Measurements from ENCODE around the gene HCN2. TPM values are rescaled to one million over a fixed set of nuclear protein-coding genes. Genes with fewer than 3 reads are reported as not detected.
A peak's percentile ranks its signal among the peaks of the same experiment; 100 is the strongest.

HCN2 gene
- total and polyA plus RNA-seq, 9 of the 15 experiments (the other 6 are each of a cell fraction or from before 2014, with no cell fraction given) = 0.29 to 4.2 (median 0.82) TPM; not detected in 2

DNA sequence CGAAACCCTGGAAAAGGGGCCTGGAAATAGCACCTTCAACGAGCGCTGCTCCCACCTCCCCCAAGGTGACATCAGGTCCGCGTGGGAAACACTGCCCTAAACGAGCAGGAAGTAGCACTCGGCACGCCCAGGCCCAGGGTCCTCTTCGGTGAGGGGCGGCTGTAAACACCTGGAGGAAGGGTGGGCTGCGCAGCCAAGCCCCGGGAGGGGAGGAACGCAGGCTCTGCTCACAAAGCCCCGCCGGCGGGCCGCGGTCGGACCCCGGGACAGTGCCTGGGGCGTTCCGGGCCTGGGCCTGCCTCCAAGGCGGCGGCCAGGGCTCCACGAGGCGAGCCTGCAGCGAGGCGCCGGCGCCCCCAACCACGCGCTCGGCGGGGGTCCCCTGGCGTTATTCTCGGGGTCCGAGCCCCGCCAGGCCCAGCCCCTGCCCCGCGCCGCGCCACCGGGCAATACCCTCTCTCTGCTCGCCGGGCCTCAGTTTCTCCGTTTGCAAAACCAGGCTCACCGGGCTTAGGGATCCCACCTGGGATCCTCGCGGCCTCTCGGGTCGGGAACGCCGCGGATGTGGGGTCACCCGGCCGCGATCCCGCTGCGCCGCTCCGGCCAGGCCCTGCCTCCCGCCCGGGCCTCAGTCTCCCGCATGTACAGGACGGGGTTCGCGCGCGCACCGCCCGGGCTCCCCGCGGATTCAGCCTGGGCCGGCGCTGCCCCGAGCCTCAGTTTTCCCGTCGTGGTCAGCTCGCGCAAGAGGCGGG lies 72.7 kb downstream of the HCN2 start (continued):
- TF ChIP-seq, protein P1, sequence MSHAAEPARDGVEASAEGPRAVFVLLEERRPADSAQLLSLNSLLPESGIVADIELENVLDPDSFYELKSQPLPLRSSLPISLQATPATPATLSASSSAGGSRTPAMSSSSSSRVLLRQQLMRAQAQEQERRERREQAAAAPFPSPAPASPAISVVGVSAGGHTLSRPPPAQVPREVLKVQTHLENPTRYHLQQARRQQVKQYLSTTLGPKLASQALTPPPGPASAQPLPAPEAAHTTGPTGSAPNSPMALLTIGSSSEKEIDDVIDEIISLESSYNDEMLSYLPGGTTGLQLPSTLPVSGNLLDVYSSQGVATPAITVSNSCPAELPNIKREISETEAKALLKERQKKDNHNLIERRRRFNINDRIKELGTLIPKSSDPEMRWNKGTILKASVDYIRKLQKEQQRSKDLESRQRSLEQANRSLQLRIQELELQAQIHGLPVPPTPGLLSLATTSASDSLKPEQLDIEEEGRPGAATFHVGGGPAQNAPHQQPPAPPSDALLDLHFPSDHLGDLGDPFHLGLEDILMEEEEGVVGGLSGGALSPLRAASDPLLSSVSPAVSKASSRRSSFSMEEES (CRISPR knock-in tag; IDR thresholded peaks at IDR 0.05) = no peak
- TF ChIP-seq, protein P2, sequence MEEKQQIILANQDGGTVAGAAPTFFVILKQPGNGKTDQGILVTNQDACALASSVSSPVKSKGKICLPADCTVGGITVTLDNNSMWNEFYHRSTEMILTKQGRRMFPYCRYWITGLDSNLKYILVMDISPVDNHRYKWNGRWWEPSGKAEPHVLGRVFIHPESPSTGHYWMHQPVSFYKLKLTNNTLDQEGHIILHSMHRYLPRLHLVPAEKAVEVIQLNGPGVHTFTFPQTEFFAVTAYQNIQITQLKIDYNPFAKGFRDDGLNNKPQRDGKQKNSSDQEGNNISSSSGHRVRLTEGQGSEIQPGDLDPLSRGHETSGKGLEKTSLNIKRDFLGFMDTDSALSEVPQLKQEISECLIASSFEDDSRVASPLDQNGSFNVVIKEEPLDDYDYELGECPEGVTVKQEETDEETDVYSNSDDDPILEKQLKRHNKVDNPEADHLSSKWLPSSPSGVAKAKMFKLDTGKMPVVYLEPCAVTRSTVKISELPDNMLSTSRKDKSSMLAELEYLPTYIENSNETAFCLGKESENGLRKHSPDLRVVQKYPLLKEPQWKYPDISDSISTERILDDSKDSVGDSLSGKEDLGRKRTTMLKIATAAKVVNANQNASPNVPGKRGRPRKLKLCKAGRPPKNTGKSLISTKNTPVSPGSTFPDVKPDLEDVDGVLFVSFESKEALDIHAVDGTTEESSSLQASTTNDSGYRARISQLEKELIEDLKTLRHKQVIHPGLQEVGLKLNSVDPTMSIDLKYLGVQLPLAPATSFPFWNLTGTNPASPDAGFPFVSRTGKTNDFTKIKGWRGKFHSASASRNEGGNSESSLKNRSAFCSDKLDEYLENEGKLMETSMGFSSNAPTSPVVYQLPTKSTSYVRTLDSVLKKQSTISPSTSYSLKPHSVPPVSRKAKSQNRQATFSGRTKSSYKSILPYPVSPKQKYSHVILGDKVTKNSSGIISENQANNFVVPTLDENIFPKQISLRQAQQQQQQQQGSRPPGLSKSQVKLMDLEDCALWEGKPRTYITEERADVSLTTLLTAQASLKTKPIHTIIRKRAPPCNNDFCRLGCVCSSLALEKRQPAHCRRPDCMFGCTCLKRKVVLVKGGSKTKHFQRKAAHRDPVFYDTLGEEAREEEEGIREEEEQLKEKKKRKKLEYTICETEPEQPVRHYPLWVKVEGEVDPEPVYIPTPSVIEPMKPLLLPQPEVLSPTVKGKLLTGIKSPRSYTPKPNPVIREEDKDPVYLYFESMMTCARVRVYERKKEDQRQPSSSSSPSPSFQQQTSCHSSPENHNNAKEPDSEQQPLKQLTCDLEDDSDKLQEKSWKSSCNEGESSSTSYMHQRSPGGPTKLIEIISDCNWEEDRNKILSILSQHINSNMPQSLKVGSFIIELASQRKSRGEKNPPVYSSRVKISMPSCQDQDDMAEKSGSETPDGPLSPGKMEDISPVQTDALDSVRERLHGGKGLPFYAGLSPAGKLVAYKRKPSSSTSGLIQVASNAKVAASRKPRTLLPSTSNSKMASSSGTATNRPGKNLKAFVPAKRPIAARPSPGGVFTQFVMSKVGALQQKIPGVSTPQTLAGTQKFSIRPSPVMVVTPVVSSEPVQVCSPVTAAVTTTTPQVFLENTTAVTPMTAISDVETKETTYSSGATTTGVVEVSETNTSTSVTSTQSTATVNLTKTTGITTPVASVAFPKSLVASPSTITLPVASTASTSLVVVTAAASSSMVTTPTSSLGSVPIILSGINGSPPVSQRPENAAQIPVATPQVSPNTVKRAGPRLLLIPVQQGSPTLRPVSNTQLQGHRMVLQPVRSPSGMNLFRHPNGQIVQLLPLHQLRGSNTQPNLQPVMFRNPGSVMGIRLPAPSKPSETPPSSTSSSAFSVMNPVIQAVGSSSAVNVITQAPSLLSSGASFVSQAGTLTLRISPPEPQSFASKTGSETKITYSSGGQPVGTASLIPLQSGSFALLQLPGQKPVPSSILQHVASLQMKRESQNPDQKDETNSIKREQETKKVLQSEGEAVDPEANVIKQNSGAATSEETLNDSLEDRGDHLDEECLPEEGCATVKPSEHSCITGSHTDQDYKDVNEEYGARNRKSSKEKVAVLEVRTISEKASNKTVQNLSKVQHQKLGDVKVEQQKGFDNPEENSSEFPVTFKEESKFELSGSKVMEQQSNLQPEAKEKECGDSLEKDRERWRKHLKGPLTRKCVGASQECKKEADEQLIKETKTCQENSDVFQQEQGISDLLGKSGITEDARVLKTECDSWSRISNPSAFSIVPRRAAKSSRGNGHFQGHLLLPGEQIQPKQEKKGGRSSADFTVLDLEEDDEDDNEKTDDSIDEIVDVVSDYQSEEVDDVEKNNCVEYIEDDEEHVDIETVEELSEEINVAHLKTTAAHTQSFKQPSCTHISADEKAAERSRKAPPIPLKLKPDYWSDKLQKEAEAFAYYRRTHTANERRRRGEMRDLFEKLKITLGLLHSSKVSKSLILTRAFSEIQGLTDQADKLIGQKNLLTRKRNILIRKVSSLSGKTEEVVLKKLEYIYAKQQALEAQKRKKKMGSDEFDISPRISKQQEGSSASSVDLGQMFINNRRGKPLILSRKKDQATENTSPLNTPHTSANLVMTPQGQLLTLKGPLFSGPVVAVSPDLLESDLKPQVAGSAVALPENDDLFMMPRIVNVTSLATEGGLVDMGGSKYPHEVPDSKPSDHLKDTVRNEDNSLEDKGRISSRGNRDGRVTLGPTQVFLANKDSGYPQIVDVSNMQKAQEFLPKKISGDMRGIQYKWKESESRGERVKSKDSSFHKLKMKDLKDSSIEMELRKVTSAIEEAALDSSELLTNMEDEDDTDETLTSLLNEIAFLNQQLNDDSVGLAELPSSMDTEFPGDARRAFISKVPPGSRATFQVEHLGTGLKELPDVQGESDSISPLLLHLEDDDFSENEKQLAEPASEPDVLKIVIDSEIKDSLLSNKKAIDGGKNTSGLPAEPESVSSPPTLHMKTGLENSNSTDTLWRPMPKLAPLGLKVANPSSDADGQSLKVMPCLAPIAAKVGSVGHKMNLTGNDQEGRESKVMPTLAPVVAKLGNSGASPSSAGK (IDR thresholded peaks at IDR 0.05) = peak; percentile 84
- TF ChIP-seq, protein P3, sequence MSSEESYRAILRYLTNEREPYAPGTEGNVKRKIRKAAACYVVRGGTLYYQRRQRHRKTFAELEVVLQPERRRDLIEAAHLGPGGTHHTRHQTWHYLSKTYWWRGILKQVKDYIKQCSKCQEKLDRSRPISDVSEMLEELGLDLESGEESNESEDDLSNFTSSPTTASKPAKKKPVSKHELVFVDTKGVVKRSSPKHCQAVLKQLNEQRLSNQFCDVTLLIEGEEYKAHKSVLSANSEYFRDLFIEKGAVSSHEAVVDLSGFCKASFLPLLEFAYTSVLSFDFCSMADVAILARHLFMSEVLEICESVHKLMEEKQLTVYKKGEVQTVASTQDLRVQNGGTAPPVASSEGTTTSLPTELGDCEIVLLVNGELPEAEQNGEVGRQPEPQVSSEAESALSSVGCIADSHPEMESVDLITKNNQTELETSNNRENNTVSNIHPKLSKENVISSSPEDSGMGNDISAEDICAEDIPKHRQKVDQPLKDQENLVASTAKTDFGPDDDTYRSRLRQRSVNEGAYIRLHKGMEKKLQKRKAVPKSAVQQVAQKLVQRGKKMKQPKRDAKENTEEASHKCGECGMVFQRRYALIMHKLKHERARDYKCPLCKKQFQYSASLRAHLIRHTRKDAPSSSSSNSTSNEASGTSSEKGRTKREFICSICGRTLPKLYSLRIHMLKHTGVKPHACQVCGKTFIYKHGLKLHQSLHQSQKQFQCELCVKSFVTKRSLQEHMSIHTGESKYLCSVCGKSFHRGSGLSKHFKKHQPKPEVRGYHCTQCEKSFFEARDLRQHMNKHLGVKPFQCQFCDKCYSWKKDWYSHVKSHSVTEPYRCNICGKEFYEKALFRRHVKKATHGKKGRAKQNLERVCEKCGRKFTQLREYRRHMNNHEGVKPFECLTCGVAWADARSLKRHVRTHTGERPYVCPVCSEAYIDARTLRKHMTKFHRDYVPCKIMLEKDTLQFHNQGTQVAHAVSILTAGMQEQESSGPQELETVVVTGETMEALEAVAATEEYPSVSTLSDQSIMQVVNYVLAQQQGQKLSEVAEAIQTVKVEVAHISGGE (CRISPR knock-in tag; IDR thresholded peaks at IDR 0.05) = peak in 1 of 3 experiments; percentile 4; a peak in 1 of 6 replicates
- TF ChIP-seq GTF2A2 (tag; IDR thresholded peaks at IDR 0.05) = 0 out of 2 replicates have a peak, but pooled peaks have one; percentile 33
- TF ChIP-seq ILK (tag; IDR thresholded peaks at IDR 0.05; ENCODE audit: borderline replicate concordance, low read depth) = no peak
